Esophagus squamous epithelium (tissue), 4 donors: ENCODE measurements around the gene C19orf12.

Experiments
- POLR2A ChIP-seq, 4 donors: fragments of 450-650 bp; IDR thresholded peaks; one replicate each; pipeline ENCODE4 v1.6.1; 2017; ENCODE audit warnings: antibody characterized with exemption in 4 of 4, mild to moderate bottlenecking in 4 of 4, moderate library complexity in 3 of 4
- TF ChIP-seq, protein P1 (sequence below), 6 experiments: fragments of 450-650 bp in 4 of 6; fragments of 200-600 bp in 2 of 6; sonication (generic) in 2 of 6; IDR thresholded peaks; one replicate each; pipeline ENCODE4 v1.5.1; 2016 to 2019; ENCODE audit warnings: antibody characterized with exemption in 6 of 6, mild to moderate bottlenecking in 4 of 6, moderate library complexity in 4 of 6

DNA sequence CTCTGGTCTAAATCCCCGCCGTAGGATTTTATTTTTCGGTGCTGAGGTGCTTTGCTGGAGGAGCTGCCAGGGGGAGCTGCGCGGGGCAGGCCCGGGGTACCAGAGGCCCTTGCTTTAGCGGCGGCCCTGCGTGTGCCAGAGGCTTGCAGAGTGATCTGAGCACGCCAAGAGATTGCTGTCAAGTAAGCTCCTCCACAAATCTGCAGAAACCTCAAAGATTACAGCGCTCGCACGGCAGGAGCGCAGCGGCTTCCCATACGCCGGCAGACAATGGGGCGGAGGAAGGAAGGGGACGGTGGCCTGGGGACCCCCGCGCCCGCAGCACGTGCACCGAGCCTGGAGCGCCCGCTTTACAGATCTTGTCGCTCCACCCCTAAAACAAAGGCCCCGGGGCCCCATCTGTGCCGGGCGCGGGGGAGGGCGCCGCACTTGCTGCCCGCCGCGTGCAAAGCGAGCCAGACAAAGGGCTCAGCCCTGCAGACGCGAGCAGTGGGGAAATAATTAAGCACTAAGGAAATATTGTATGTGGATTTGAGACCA is 9.1 kb upstream of the C19orf12 start:
- TF ChIP-seq, protein P1, sequence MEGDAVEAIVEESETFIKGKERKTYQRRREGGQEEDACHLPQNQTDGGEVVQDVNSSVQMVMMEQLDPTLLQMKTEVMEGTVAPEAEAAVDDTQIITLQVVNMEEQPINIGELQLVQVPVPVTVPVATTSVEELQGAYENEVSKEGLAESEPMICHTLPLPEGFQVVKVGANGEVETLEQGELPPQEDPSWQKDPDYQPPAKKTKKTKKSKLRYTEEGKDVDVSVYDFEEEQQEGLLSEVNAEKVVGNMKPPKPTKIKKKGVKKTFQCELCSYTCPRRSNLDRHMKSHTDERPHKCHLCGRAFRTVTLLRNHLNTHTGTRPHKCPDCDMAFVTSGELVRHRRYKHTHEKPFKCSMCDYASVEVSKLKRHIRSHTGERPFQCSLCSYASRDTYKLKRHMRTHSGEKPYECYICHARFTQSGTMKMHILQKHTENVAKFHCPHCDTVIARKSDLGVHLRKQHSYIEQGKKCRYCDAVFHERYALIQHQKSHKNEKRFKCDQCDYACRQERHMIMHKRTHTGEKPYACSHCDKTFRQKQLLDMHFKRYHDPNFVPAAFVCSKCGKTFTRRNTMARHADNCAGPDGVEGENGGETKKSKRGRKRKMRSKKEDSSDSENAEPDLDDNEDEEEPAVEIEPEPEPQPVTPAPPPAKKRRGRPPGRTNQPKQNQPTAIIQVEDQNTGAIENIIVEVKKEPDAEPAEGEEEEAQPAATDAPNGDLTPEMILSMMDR (IDR thresholded peaks at IDR 0.05), result no peak
- TF ChIP-seq POLR2A (IDR thresholded peaks at IDR 0.05), result no peak
